Measurements from ENCODE around the gene FANCC. TPM values are rescaled to one million over a fixed set of nuclear protein-coding genes. Genes with fewer than 3 reads are reported as not detected.

The FANCC gene
- total and polyA plus RNA-seq, 3 donors from 2014 or later: 30.7 to 38.5 (median 35.1) TPM

DNA sequence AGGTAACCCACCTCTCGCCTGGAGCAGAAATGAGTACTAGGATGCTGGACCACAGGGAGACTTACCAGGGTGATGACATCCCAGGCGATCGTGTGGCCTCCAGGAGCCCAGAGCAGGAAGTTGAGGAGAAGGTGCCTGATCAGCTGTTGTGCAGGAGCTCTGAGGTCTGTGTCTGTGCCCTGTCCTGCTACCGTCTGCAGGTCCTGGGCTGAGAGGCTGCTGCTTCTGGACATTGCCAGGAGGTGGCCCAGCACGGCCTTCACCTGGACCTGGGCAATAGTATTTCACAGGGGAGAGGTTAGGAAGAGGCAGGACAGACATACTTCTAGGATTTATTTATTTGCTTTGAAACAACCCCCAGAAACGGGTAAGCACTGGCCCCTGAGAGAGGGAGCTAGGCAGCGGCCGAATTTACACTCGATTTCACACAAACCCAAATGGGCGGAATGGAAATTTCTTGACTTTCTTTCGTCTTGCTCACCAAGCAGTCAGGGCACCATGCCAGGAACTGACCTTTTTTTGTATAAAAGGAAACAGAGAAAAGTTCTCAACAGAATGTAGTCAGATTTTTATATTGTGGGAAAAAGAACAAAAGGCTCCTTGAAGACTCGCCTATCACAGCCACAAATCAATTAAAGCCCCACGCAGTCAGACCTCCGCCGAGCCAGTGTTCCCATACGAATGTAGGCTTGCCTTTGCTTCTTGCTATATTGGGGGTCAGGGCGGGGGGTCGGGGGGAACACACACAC is 210.3 kb downstream of the FANCC start:
- Histone ChIP-seq H3K4me3 (no peak overlapping the region), H3K27ac (peak overlapping the region; percentile 53 to 67), H3K9me3 (no peaks in the 10 kb centered on the region), H3K4me1 (peaks cover 6% of the 10 kb centered on the region), H3K27me3 (no peaks in the 10 kb centered on the region), H3K36me3 (ENCODE audit: low read depth, missing control alignments) (no peaks in the 10 kb centered on the region)
- DNase-seq: peak; percentile 62
- WGBS, 2 donors: 56 to 70% methylated on average over 18 of the region's 18 CpGs
- intact Hi-C loops (cut with DNase I; ENCODE audit: low total_unique reads): no loop called here
- TF ChIP-seq, protein P1, sequence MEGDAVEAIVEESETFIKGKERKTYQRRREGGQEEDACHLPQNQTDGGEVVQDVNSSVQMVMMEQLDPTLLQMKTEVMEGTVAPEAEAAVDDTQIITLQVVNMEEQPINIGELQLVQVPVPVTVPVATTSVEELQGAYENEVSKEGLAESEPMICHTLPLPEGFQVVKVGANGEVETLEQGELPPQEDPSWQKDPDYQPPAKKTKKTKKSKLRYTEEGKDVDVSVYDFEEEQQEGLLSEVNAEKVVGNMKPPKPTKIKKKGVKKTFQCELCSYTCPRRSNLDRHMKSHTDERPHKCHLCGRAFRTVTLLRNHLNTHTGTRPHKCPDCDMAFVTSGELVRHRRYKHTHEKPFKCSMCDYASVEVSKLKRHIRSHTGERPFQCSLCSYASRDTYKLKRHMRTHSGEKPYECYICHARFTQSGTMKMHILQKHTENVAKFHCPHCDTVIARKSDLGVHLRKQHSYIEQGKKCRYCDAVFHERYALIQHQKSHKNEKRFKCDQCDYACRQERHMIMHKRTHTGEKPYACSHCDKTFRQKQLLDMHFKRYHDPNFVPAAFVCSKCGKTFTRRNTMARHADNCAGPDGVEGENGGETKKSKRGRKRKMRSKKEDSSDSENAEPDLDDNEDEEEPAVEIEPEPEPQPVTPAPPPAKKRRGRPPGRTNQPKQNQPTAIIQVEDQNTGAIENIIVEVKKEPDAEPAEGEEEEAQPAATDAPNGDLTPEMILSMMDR (IDR thresholded peaks at IDR 0.05): no peak
- TF ChIP-seq POLR2A (IDR thresholded peaks at IDR 0.05): no peak

DNA sequence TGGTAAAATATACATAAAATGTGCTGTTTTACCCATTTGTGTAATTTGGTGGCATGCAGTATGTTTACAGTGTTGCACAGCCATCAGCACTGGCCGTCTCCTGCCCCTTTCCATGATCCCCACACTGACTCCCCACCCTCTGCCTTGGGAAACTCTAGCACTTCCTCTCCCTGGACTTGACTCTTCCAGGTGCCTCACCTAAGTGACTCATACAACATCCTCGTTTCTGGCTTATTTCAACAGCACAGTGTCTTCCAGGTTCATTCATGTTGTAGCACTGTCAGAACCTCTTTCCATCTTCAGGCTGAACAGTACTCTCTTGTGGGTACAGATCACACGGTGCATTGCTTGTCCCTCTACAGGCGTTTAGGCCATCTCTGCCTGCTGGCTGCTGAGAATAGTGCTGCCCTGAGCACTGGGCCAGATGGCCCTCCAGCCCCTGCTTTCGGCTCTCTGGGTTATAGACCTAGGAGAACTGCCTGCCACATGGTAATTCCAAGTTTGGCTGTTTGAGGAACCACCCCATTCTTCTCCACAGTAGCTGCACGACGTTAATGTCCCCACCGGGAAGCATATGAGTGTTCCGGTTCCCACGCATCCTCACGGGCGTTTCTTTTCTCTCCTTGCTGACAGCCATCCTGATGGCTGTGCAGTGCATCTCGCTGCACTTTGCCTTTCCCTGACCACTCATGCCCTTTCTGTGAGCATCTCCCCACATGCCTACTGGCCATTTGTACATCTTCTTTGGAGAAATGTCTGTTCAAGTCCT is 211.8 kb downstream of the FANCC start:
- Histone ChIP-seq H3K36me3 (ENCODE audit: low read depth, missing control alignments) (no peaks in the 10 kb centered on the region), H3K9me3 (no peaks in the 10 kb centered on the region), H3K4me1 (peaks cover 6% of the 10 kb centered on the region), H3K27me3 (no peaks in the 10 kb centered on the region), H3K4me3 (no peak overlapping the region), H3K27ac (no peak overlapping the region)
- no peak for TF ChIP-seq POLR2A (IDR thresholded peaks at IDR 0.05)
- TF ChIP-seq, protein P1 (IDR thresholded peaks at IDR 0.05): no peak
- 85 to 90% methylated on average over 13 of the region's 13 CpGs for WGBS, 2 donors
- intact Hi-C loops (cut with DNase I; ENCODE audit: low total_unique reads): no loop called here
- no peak for DNase-seq

DNA sequence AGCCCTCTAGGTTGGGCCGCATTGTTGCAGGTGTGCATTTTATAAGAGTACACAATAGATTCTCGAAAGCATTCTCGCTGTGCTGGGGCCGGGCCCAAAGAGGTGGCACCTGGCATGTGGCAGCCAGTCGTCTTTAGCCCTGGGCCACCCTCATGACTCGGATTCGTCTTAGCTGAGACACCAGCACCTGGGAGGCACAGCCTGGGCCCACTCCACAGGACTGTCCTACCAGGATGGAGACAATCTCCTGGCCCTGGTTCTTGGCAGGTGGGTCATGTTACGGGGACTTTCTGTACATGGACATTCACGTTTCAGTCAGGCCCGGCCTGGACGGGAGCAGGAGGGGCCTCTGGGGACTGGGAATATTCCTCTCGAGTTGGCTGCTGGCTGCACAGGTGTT is 212.5 kb downstream of the FANCC start:
- Histone ChIP-seq H3K4me3 (no peak overlapping the region), H3K27ac (no peak overlapping the region), H3K9me3 (no peaks in the 10 kb centered on the region), H3K36me3 (ENCODE audit: low read depth, missing control alignments) (no peaks in the 10 kb centered on the region), H3K4me1 (peaks cover 6% of the 10 kb centered on the region), H3K27me3 (no peaks in the 10 kb centered on the region)
- TF ChIP-seq, protein P1 (IDR thresholded peaks at IDR 0.05): no peak
- TF ChIP-seq POLR2A (IDR thresholded peaks at IDR 0.05): no peak
- intact Hi-C loops (cut with DNase I; ENCODE audit: low total_unique reads): no loop called here
- WGBS, 2 donors: 83 to 86% methylated on average over 8 to 12 of the region's 12 CpGs
- DNase-seq: no peak

- H3K4me1 ChIP-seq: peaks cover 6% of the 10 kb centered on the region
- no peak overlapping the region for H3K27ac ChIP-seq
These were observed 212.9 kb downstream of the FANCC start for GRCh38 chr9:95104581-95104960.

More at GRCh38 chr9:95104581-95104960, 212.9 kb downstream of the FANCC start:
- WGBS, 2 donors: 77 to 81% methylated on average over 7 to 8 of the region's 8 CpGs
- intact Hi-C loops (cut with DNase I; ENCODE audit: low total_unique reads): no loop called here
- no peak for DNase-seq
- no peak for TF ChIP-seq POLR2A (IDR thresholded peaks at IDR 0.05)
- TF ChIP-seq, protein P1 (IDR thresholded peaks at IDR 0.05): no peak
- H3K36me3 ChIP-seq (ENCODE audit: low read depth, missing control alignments): no peaks in the 10 kb centered on the region
- no peaks in the 10 kb centered on the region for H3K27me3 ChIP-seq
- H3K4me3 ChIP-seq: no peak overlapping the region
- no peaks in the 10 kb centered on the region for H3K9me3 ChIP-seq
